Esophagus (tissue), 2 donors: ENCODE measurements around the gene HHLA2. TPM values are rescaled to one million over a fixed set of nuclear protein-coding genes. Genes with fewer than 3 reads are reported as not detected.

Source experiments
- polyA plus RNA-seq, 2 donors: library from polyadenylated mRNA; stranded (reverse); fragments of 200-250 nt; gene quantifications; one replicate each; pipeline ENCODE4 v1.2.3, GENCODE V29; 2013
- donor health status: healthy with polysubstance abuse.
- donor health status: Bipolar disorder and iron deficiency.

HHLA2 gene
- polyA plus RNA-seq, 2 donors: not detected

Other genes with a start within 250 kb of the HHLA2 start
- 10 to 100 TPM; 73.6 to 73.7 TPM for gene CD47, start 205.5 kb upstream of the HHLA2 start, polyA plus RNA-seq
- 10 to 100 TPM in 1 of 2 donors, 1 to 10 TPM in 1; 6.2 to 14.3 TPM for gene IFT57, start 74.1 kb upstream of the HHLA2 start, polyA plus RNA-seq
- gene MYH15, start 214.0 kb downstream of the HHLA2 start, polyA plus RNA-seq: under 1 TPM; 0.01 to 0.02 TPM